PC-9 (cell line): Measurements from ENCODE around the gene ZBTB22. TPM values are rescaled to one million over a fixed set of nuclear protein-coding genes. Genes with fewer than 3 reads are reported as not detected.
A peak's percentile ranks its signal among the peaks of the same experiment; 100 is the strongest.
"Not testable (repeated sequence)": the region's sequence is repeated elsewhere in the genome, so short reads cannot be mapped to it uniquely, and the experiment has no call there.

ENCODE experiments used
- Bru-seq: library from RNA; stranded (reverse); fragments of 400-500 nt; gene quantifications from one replicate; lab custom pipeline; 2021; lab: Mats Ljungman, UMichigan
- BruChase-seq, 2 experiments: library from RNA; stranded (reverse); fragments of 400-500 nt; gene quantifications; one replicate each; lab custom pipeline; 2021; lab: Mats Ljungman, UMichigan
- BruUV-seq: library from RNA; stranded (reverse); fragments of 400-500 nt; replicated peaks from 2 replicates; lab custom pipeline; 2021; lab: Mats Ljungman, UMichigan
- CTCF ChIA-PET: fragments of 300-600 bp; sonication (Branson Sonifier 250); formaldehyde crosslinking; loops from one replicate; lab custom pipeline; 2022; ENCODE audit warnings: antibody characterized with exemption; lab: Charles Lee
- POLR2A ChIA-PET: fragments of 300-600 bp; sonication (Branson Sonifier 250); formaldehyde crosslinking; loops from one replicate; lab custom pipeline; 2022; ENCODE audit warnings: antibody characterized with exemption; ENCODE audit not compliant: unreplicated experiment; lab: Charles Lee
- DNase-seq, 2 experiments: peaks; one replicate each; pipeline versions ENCODE4 v3.0.0 to v3.0.0-alpha.2; 2015 to 2022; ENCODE audit warnings: mixed read lengths in 1 of 2
- H2AFZ ChIP-seq: fragments of 200-600 bp; sonication (generic); 2 replicates; pipeline ENCODE4 v1.8.1; 2017; ENCODE audit warnings: antibody characterized with exemption
- H3F3A ChIP-seq: fragments of 200-600 bp; sonication (generic); 2 replicates; pipeline ENCODE4 v1.8.1; 2017; ENCODE audit warnings: antibody characterized with exemption, mild to moderate bottlenecking, low read depth; ENCODE audit not compliant: insufficient read depth
- H3K27ac ChIP-seq: fragments of 200-600 bp; sonication (generic); 2 replicates; pipeline ENCODE4 v1.6.1; 2016; ENCODE audit warnings: mixed run types
- H3K27me3 ChIP-seq: fragments of 200-600 bp; sonication (generic); 2 replicates; pipeline ENCODE4 v1.6.1; 2016; ENCODE audit warnings: low read depth, mixed run types; ENCODE audit not compliant: insufficient read depth
- H3K36me3 ChIP-seq: fragments of 200-600 bp; sonication (generic); 2 replicates; pipeline ENCODE4 v1.6.1; 2016; ENCODE audit warnings: low read depth, mixed run types
- H3K4me1 ChIP-seq: fragments of 200-600 bp; sonication (generic); replicated peaks from 2 replicates; pipeline ENCODE4 v1.6.1; 2016; ENCODE audit warnings: mixed run types; ENCODE audit not compliant: insufficient read depth
- H3K4me2 ChIP-seq: fragments of 200-600 bp; sonication (generic); 2 replicates; pipeline ENCODE4 v1.6.1; 2017; ENCODE audit warnings: mixed run types
- H3K4me3 ChIP-seq: fragments of 200-600 bp; sonication (generic); 2 replicates; pipeline ENCODE4 v1.6.1; 2016; ENCODE audit warnings: mixed run types
- H3K79me2 ChIP-seq: fragments of 200-600 bp; sonication (generic); 2 replicates; pipeline ENCODE4 v1.6.1; 2017; ENCODE audit warnings: low read depth, mixed run types
- H3K9me2 ChIP-seq: fragments of 200-600 bp; sonication (generic); 2 replicates; pipeline ENCODE4 v1.8.1; 2017; ENCODE audit warnings: mild to moderate bottlenecking; ENCODE audit not compliant: insufficient read depth
- H3K9me3 ChIP-seq: fragments of 200-600 bp; sonication (generic); 2 replicates; pipeline ENCODE4 v1.8.1; 2016; ENCODE audit warnings: low read depth; ENCODE audit not compliant: insufficient read depth
- H4K20me1 ChIP-seq: fragments of 200-600 bp; sonication (generic); 2 replicates; pipeline ENCODE4 v1.8.1; 2017; ENCODE audit not compliant: insufficient read depth
- CTCF ChIP-seq: fragments of 200-600 bp; sonication (generic); conservative IDR thresholded peaks from 2 replicates; pipeline ENCODE4 v1.6.1; 2017; ENCODE audit warnings: mixed run types, antibody characterized with exemption, mild to moderate bottlenecking, moderate library complexity
- EZH2 ChIP-seq: fragments of 200-600 bp; sonication (generic); IDR thresholded peaks from 2 replicates; pipeline ENCODE4 v1.8.0; 2017; ENCODE audit warnings: antibody characterized with exemption, low read depth
- intact Hi-C: fragments of 100-400 bp; cut with micrococcal nuclease; formaldehyde crosslinking; loops from one replicate; pipeline ENCODE4 v1.10.0; 2022; ENCODE audit not compliant: unreplicated experiment
- long read RNA-seq: library from polyadenylated mRNA; stranded (forward); transcript quantifications from one replicate; pipeline ENCODE4 v2.0.0, GENCODE V29; 2022
- total RNA-seq: library from RNA; stranded (reverse); gene quantifications from 2 replicates; pipeline ENCODE4 v1.2.3, GENCODE V29; 2021

Gene ZBTB22, protein sequence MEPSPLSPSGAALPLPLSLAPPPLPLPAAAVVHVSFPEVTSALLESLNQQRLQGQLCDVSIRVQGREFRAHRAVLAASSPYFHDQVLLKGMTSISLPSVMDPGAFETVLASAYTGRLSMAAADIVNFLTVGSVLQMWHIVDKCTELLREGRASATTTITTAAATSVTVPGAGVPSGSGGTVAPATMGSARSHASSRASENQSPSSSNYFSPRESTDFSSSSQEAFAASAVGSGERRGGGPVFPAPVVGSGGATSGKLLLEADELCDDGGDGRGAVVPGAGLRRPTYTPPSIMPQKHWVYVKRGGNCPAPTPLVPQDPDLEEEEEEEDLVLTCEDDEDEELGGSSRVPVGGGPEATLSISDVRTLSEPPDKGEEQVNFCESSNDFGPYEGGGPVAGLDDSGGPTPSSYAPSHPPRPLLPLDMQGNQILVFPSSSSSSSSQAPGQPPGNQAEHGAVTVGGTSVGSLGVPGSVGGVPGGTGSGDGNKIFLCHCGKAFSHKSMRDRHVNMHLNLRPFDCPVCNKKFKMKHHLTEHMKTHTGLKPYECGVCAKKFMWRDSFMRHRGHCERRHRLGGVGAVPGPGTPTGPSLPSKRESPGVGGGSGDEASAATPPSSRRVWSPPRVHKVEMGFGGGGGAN
- 16.5 and 20.8 TPM in 2 replicates for total RNA-seq
- percentile 57 among the genes with signal in this experiment for Bru-seq, nascent RNA
- percentile 78 among the genes with signal in this experiment for BruChase-seq, experiment 1, labeled RNA remaining after a 2-hour chase
- percentile 85 among the genes with signal in this experiment for BruChase-seq, experiment 2, labeled RNA remaining after a 6-hour chase
- long read RNA-seq, transcript ZBTB22-208 (2 exons, 2,651 nt): major isoform, 29 of 35 reads
- long read RNA-seq, partial matches to known transcripts: 6 of 35 reads
- long read RNA-seq, other reads (novel, unspliced or antisense): 0 of 35 reads

DNA sequence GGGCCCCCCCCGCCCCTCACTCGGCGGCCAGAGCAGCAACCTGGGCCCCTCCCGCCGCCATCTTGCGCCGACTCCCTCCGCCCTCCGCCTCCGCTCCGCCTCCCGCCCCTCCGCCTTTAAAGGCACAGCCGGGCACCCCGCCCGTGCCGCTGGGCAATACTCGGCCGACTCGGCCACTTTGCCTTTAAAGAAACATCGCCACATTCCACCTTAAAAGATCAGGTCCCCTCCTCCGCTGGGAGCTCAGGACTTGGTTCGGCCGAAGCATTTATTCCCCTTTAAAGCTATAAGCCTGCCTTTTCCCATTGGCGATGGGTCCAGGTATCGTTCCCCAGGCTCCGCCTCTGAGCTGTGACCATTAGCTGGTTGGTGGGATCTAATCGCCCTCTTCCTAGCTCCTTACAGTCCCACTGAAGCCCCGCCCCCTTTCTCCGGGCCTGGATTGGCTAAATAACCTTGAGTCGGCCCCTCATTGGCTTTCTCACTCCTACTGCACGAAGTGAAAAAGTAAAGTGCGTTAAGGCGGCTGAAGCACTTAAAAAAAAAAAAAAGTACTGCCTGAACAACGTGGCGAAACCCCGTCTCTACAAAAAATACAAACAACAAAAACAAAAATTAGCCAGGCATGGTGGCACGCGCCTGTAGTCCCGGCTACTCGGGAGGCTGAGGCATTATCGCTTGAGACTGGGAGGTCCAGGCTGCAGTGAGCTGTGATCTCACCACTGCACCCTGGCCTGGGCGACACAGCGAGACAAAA lies at the start of gene ZBTB22:
Gene ZBTB22, minus strand, starts transcription at position 76 of the 757 bp plus-strand sequence. CDS start 828 bp downstream, outside the sequence.
- Histone ChIP-seq H3K36me3 (peaks cover 20% of the 10 kb centered on the region; the same call in 1 of the 2 replicates), H3K27ac (peak within 1 kb of the TSS; percentile 66), H3K79me2 (peaks cover 55% of the 10 kb centered on the region), H2AFZ (peak within 1 kb of the TSS; percentile 69), H4K20me1 (no peaks in the 10 kb centered on the region), H3K4me1 (peaks cover 51% of the 10 kb centered on the region), H3K27me3 (no peaks in the 10 kb centered on the region), H3K4me3 (peak within 1 kb of the TSS; percentile 49), H3F3A (peaks cover 55% of the 10 kb centered on the region), H3K9me2 (no peaks in the 10 kb centered on the region), H3K4me2 (peak within 1 kb of the TSS; percentile 97), H3K9me3 (no peaks in the 10 kb centered on the region)
- POLR2A ChIA-PET: interaction anchor here (0.5 to 1.2 kb wide), 17 partner anchors 17 to 1064 kb away, joined by 3 to 25 read pairs (median 5); partner anchors contain the start of genes PFDN6, RGL2, RPS18 and VPS52
- DNase-seq: peak; percentile 97 to 98
- CTCF ChIA-PET: interaction anchor here (0.6 to 0.7 kb wide), 3 partner anchors 18 to 1126 kb away, joined by 3 to 6 read pairs (median 4); no protein-coding TSS in a partner anchor
- no TSS peak for BruUV-seq
- TF ChIP-seq EZH2 (no peak), CTCF (no peak)
- intact Hi-C loops: loop anchor here (10.0 kb wide), 1 partner anchor 257 kb away; no protein-coding TSS in a partner anchor

GRCh38 chr6:33367009-33367714 lies 49.6 kb upstream of the ZBTB22 start:
- Histone ChIP-seq H2AFZ (no peak overlapping the region), H3K36me3 (no peaks in the 10 kb centered on the region), H3K9me2 (no peaks in the 10 kb centered on the region), H3K79me2 (no peaks in the 10 kb centered on the region), H3K27me3 (no peaks in the 10 kb centered on the region), H4K20me1 (no peaks in the 10 kb centered on the region), H3K4me2 (no peak overlapping the region), H3K9me3 (no peaks in the 10 kb centered on the region), H3F3A (peaks cover 14% of the 10 kb centered on the region; the same call in 1 of the 2 replicates), H3K27ac (no peak overlapping the region), H3K4me3 (no peak overlapping the region), H3K4me1 (peaks cover 17% of the 10 kb centered on the region)
- CTCF ChIA-PET: interaction anchor here (0.6 kb wide), 1 partner anchor 18 kb away, joined by 5 read pairs; no protein-coding TSS in a partner anchor
- intact Hi-C loops: no loop called here
- BruUV-seq: no TSS peak
- POLR2A ChIA-PET: no interaction called here
- TF ChIP-seq CTCF (no peak), EZH2 (no peak)
- DNase-seq: no peak

DNA sequence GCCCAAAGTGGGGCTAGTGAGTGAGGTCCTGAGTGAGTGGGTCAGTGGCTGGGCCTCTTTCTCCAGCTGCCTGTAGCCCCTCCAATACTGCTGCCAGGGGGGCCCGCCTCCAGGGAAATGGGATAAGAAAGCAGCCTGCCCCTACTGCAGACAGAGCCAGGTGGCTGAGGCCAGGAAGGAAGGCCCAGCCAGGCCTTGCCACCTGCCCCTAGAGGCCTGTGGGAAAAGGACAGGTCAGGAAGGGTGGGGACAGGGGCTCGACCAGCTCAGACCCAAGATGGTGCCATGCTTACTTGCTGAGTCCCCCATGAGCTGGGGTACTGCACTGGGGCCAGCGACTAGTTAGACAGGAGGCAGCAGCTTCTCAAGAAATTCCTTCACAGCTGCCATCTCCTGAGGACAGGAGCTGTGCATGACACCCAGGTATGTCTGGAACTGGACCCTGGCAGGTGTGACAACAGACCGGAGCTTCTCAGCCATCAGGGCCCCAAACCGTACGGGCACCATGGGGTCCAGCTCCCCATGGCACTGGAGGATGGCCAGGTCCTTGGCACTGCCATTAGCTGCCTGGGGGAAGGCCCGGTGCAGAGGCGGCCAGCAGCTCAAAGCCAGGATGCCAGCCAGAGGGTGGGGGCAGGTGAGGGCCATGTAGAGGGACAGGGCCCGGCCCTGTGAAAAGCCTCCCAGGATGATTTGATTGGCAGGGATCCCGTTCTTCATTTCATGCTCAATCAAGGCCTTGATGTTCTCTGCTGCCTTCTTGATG lies 47.8 kb upstream of the ZBTB22 start:
- H3K27ac ChIP-seq: not testable (repeated sequence)

DNA sequence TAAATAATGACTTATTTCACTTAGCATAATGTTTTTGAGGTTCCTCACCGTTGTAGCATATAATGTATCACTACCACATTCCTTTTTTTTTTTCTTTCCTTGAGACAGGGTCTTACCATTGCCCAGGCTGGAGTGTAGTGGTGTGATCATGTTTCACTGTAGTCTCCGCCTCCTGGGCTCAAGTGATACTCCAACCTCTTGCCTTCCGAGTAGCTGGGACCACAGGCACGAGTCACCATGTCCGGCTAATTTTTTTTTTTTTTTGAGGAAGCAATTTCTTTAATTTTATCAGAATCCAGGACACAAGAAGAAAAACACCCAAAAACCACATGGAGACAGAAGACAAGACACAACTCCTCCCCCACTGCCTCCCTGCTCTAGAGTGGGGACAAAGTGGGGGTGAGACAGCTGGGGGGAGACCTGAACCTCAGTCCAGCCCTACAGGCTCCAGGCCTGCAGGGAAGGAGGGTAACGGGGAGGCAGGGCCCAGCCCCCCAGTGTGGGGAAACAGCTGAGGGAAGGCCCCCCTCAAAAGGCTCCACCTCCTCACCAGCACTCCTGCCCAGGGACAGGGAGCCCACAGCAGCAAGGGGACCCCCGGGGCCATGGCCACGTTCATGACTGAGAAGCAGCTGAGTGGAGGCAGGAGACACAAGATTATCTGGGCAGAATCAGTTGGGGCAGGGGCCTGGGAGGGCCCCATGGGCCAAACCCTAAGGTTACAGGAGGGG lies 47.1 kb upstream of the ZBTB22 start:
- Histone ChIP-seq H3K27ac (0 out of 2 replicates have a peak overlapping the region, but pooled peaks have one; percentile 18), H3K4me1 (peaks cover 36% of the 10 kb centered on the region), H3F3A (peaks cover 19% of the 10 kb centered on the region; the same call in 1 of the 2 replicates)
- H3K27me3 ChIP-seq, H2AFZ ChIP-seq, H3K4me3 ChIP-seq, H3K9me3 ChIP-seq, intact Hi-C loops, H3K79me2 ChIP-seq, H4K20me1 ChIP-seq, H3K36me3 ChIP-seq, H3K9me2 ChIP-seq, H3K4me2 ChIP-seq, BruUV-seq: not testable (repeated sequence)
- DNase-seq: peak; percentile 63 to 66
- ChIA-PET POLR2A (interaction anchor here (0.5 to 0.9 kb wide), 5 partner anchors 11 to 102 kb away, joined by 3 to 20 read pairs (median 5); partner anchors contain the start of gene ZBTB22), CTCF (interaction anchor here (0.6 kb wide), 2 partner anchors 14 to 48 kb away, joined by 3 to 9 read pairs; no protein-coding TSS in a partner anchor)

More for the DNA sequence above, 47.8 kb upstream of the ZBTB22 start:
- H3K9me2 ChIP-seq, CTCF ChIA-PET, H3K79me2 ChIP-seq, intact Hi-C loops, DNase-seq, H3K4me2 ChIP-seq, H3K4me3 ChIP-seq, BruUV-seq, H3K36me3 ChIP-seq, H3K27me3 ChIP-seq, H3K9me3 ChIP-seq, H2AFZ ChIP-seq, POLR2A ChIA-PET, H4K20me1 ChIP-seq: not testable (repeated sequence)
- Histone ChIP-seq H3F3A (peaks cover 19% of the 10 kb centered on the region; the same call in 1 of the 2 replicates), H3K4me1 (peaks cover 34% of the 10 kb centered on the region)
